HEK293 (cell line): Measurements from ENCODE around the gene C1orf167.

Experiments used
- CTCF ChIA-PET: fragments of 350-600 bp; formaldehyde crosslinking; extraction: SDS; loops from one replicate; lab custom pipeline; 2021; ENCODE audit warnings: antibody characterized with exemption; lab: Yijun Ruan, JAX
- POLR2A ChIA-PET: fragments of 300-600 bp; formaldehyde crosslinking; extraction: SDS; loops from one replicate; lab custom pipeline; 2020; ENCODE audit warnings: antibody characterized with exemption, inconsistent platforms; lab: Yijun Ruan, JAX
- H3K27ac ChIP-seq: fragments of 200-500 bp; sonication (Bioruptor generic); 2 replicates; pipeline ENCODE4 v1.5.1; 2014; ENCODE audit warnings: low read depth, low read length, control low read depth, inconsistent platforms; ENCODE audit errors: extremely low read depth
- H3K36me3 ChIP-seq, 2 experiments: fragments of 200-500 bp in 1 of 2; sonication (Bioruptor generic) in 1 of 2; 1 replicate in 1 of 2; 2 replicates in 1 of 2; pipeline ENCODE4 v1.5.1; 2014 to 2017; ENCODE audit warnings: inconsistent platforms in 2 of 2, low read length in 2 of 2; ENCODE audit not compliant: control insufficient read depth in 2 of 2, insufficient read depth in 1 of 2
- H3K4me1 ChIP-seq: fragments of 200-500 bp; sonication (Bioruptor generic); 2 replicates; pipeline ENCODE4 v1.5.1; 2014; ENCODE audit warnings: mild to moderate bottlenecking, low read length, inconsistent platforms; ENCODE audit not compliant: control insufficient read depth, insufficient read depth
- H3K4me3 ChIP-seq: 2 replicates; pipeline ENCODE4 v1.5.1; 2011; ENCODE audit warnings: low read depth, mild to moderate bottlenecking, control low read depth, low read length, moderate library complexity
- H3K9me3 ChIP-seq: fragments of 200-500 bp; sonication (Bioruptor generic); 2 replicates; pipeline ENCODE4 v1.5.1; 2014; ENCODE audit warnings: low read depth, low read length, inconsistent platforms; ENCODE audit not compliant: control insufficient read depth, insufficient read depth
- GLIS1 ChIP-seq: fragments of 450-650 bp; formaldehyde crosslinking; IDR thresholded peaks from 2 replicates; pipeline ENCODE4 v1.5.1; 2016; ENCODE audit warnings: missing biosample characterization, missing genetic modification characterization
- MEIS1 ChIP-seq: sonication (generic); formaldehyde crosslinking; IDR thresholded peaks from 2 replicates; pipeline ENCODE4 v1.8.1; 2022; ENCODE audit warnings: missing genetic modification reagents, mild to moderate bottlenecking, borderline replicate concordance
- SP3 ChIP-seq: fragments of 450-650 bp; formaldehyde crosslinking; IDR thresholded peaks from 2 replicates; pipeline ENCODE4 v1.5.1; 2016; ENCODE audit warnings: missing biosample characterization, missing genetic modification characterization
- ZFP69B ChIP-seq: fragments of 450-650 bp; formaldehyde crosslinking; IDR thresholded peaks from 2 replicates; pipeline ENCODE4 v1.5.1; 2016; ENCODE audit warnings: missing biosample characterization, missing genetic modification characterization
- ZNF112 ChIP-seq: fragments of 450-650 bp; formaldehyde crosslinking; IDR thresholded peaks from 2 replicates; pipeline ENCODE4 v1.5.0; 2017; ENCODE audit warnings: missing biosample characterization, missing genetic modification characterization
- ZNF169 ChIP-seq: fragments of 450-650 bp; formaldehyde crosslinking; IDR thresholded peaks from 2 replicates; pipeline ENCODE4 v1.5.1; 2016; ENCODE audit warnings: missing biosample characterization, missing genetic modification characterization
- ZNF184 ChIP-seq: fragments of 450-650 bp; IDR thresholded peaks from 2 replicates; pipeline ENCODE4 v1.5.1; 2018; ENCODE audit warnings: missing biosample characterization, mild to moderate bottlenecking, missing genetic modification characterization
- ZNF266 ChIP-seq: fragments of 450-650 bp; formaldehyde crosslinking; IDR thresholded peaks from 2 replicates; pipeline ENCODE4 v1.5.1; 2016; ENCODE audit warnings: missing biosample characterization, missing genetic modification characterization, low read depth
- ZNF324 ChIP-seq: fragments of 450-650 bp; formaldehyde crosslinking; IDR thresholded peaks from 2 replicates; pipeline ENCODE4 v1.5.1; 2016; ENCODE audit warnings: missing biosample characterization, missing genetic modification characterization
- ZNF335 ChIP-seq: fragments of 450-650 bp; formaldehyde crosslinking; conservative IDR thresholded peaks from 2 replicates; pipeline ENCODE4 v1.5.1; 2016; ENCODE audit warnings: missing biosample characterization, missing genetic modification characterization
- ZNF362 ChIP-seq: fragments of 450-650 bp; formaldehyde crosslinking; IDR thresholded peaks from 2 replicates; pipeline ENCODE4 v1.5.1; 2016; ENCODE audit warnings: missing biosample characterization, missing genetic modification characterization
- ZNF366 ChIP-seq: fragments of 450-650 bp; formaldehyde crosslinking; conservative IDR thresholded peaks from 2 replicates; pipeline ENCODE4 v1.5.1; 2016; ENCODE audit warnings: missing biosample characterization, missing genetic modification characterization
- ZNF510 ChIP-seq: fragments of 450-650 bp; formaldehyde crosslinking; IDR thresholded peaks from 2 replicates; pipeline ENCODE4 v1.5.1; 2018; ENCODE audit warnings: mild to moderate bottlenecking, missing genetic modification characterization, missing biosample characterization; ENCODE audit not compliant: insufficient replicate concordance
- ZNF596 ChIP-seq: fragments of 450-650 bp; IDR thresholded peaks from 2 replicates; pipeline ENCODE4 v1.5.0; 2018; ENCODE audit warnings: missing biosample characterization, mild to moderate bottlenecking, missing genetic modification characterization, moderate library complexity
- ZNF621 ChIP-seq: fragments of 450-650 bp; formaldehyde crosslinking; IDR thresholded peaks from 2 replicates; pipeline ENCODE4 v1.5.1; 2017; ENCODE audit warnings: missing biosample characterization, missing genetic modification characterization
- ZNF624 ChIP-seq: fragments of 450-650 bp; formaldehyde crosslinking; IDR thresholded peaks from 2 replicates; pipeline ENCODE4 v1.5.1; 2017; ENCODE audit warnings: missing biosample characterization, missing genetic modification characterization
- ZNF658 ChIP-seq: fragments of 450-650 bp; formaldehyde crosslinking; IDR thresholded peaks from 2 replicates; pipeline ENCODE4; 2016; ENCODE audit warnings: missing biosample characterization, missing genetic modification characterization
- ZNF707 ChIP-seq: fragments of 450-650 bp; formaldehyde crosslinking; IDR thresholded peaks from 2 replicates; pipeline ENCODE4 v1.5.1; 2016; ENCODE audit warnings: missing biosample characterization, missing genetic modification characterization
- ZSCAN16 ChIP-seq: fragments of 450-650 bp; formaldehyde crosslinking; IDR thresholded peaks from 2 replicates; pipeline ENCODE4 v1.5.1; 2016; ENCODE audit warnings: missing biosample characterization, missing genetic modification characterization
- TF ChIP-seq, protein P1 (sequence below): fragments of 450-650 bp; formaldehyde crosslinking; IDR thresholded peaks from 2 replicates; pipeline ENCODE4 v1.5.1; 2016; ENCODE audit warnings: missing biosample characterization, missing genetic modification characterization
- TF ChIP-seq, protein P2 (sequence below): fragments of 450-650 bp; formaldehyde crosslinking; IDR thresholded peaks from 2 replicates; pipeline ENCODE4 v1.5.1; 2017; ENCODE audit warnings: missing biosample characterization, missing genetic modification characterization

Gene C1orf167

DNA sequence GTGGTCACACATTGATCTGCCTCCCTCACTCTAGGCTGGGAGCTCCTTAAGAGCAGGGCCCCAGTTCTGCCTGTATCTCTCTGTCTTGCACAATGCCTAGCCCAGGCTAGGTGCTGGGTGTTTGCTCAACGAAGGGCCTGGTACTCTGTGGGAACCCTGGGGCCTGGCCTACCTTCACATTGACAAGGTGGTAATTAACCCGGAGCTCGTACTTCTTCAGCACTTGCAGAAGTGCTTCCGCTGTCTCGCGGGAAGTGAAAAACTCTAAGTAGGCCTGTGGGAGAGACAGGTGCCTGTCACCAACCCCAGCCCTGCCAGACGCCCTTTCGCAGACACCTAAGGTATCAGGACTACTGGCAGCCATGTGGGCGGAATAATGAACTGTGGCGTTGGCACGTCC is 30.1 kb downstream of the C1orf167 start:
- POLR2A ChIA-PET: interaction anchor here (1.2 to 1.3 kb wide), 2 partner anchors 11 to 14 kb away, joined by 4 to 5 read pairs; partner anchors contain the start of genes CLCN6 and MTHFR
- no peak overlapping the region for H3K27ac ChIP-seq
- TF ChIP-seq ZNF324 (tag by site-specific recombination): no peak
- TF ChIP-seq, protein P1, sequence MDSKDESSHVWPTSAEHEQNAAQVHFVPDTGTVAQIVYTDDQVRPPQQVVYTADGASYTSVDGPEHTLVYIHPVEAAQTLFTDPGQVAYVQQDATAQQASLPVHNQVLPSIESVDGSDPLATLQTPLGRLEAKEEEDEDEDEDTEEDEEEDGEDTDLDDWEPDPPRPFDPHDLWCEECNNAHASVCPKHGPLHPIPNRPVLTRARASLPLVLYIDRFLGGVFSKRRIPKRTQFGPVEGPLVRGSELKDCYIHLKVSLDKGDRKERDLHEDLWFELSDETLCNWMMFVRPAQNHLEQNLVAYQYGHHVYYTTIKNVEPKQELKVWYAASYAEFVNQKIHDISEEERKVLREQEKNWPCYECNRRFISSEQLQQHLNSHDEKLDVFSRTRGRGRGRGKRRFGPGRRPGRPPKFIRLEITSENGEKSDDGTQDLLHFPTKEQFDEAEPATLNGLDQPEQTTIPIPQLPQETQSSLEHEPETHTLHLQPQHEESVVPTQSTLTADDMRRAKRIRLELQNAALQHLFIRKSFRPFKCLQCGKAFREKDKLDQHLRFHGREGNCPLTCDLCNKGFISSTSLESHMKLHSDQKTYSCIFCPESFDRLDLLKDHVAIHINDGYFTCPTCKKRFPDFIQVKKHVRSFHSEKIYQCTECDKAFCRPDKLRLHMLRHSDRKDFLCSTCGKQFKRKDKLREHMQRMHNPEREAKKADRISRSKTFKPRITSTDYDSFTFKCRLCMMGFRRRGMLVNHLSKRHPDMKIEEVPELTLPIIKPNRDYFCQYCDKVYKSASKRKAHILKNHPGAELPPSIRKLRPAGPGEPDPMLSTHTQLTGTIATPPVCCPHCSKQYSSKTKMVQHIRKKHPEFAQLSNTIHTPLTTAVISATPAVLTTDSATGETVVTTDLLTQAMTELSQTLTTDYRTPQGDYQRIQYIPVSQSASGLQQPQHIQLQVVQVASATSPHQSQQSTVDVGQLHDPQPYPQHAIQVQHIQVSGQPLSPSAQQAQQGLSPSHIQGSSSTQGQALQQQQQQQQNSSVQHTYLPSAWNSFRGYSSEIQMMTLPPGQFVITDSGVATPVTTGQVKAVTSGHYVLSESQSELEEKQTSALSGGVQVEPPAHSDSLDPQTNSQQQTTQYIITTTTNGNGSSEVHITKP (tag by site-specific recombination): no peak
- no peak for TF ChIP-seq ZNF362 (tag by site-specific recombination)
- TF ChIP-seq ZNF707 (tag by site-specific recombination): no peak
- no peak for TF ChIP-seq GLIS1
- TF ChIP-seq ZNF169 (tag by site-specific recombination): no peak
- TF ChIP-seq ZNF624 (tag by site-specific recombination): no peak
- no peak for TF ChIP-seq ZNF658 (tag by site-specific recombination)
- TF ChIP-seq ZSCAN16: no peak
- TF ChIP-seq, protein P2, sequence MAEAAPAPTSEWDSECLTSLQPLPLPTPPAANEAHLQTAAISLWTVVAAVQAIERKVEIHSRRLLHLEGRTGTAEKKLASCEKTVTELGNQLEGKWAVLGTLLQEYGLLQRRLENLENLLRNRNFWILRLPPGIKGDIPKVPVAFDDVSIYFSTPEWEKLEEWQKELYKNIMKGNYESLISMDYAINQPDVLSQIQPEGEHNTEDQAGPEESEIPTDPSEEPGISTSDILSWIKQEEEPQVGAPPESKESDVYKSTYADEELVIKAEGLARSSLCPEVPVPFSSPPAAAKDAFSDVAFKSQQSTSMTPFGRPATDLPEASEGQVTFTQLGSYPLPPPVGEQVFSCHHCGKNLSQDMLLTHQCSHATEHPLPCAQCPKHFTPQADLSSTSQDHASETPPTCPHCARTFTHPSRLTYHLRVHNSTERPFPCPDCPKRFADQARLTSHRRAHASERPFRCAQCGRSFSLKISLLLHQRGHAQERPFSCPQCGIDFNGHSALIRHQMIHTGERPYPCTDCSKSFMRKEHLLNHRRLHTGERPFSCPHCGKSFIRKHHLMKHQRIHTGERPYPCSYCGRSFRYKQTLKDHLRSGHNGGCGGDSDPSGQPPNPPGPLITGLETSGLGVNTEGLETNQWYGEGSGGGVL (tag by site-specific recombination): no peak
- no peak for TF ChIP-seq ZNF621 (tag by site-specific recombination)
- no peak for TF ChIP-seq ZFP69B (tag by site-specific recombination)
- TF ChIP-seq ZNF112 (tag by site-specific recombination): no peak
- no peak for TF ChIP-seq ZNF266 (tag by site-specific recombination)
- no peak for TF ChIP-seq ZNF366 (tag by site-specific recombination)
- TF ChIP-seq SP3: no peak
- TF ChIP-seq ZNF184 (tag by site-specific recombination): no peak
- TF ChIP-seq ZNF335 (tag by site-specific recombination): no peak
- TF ChIP-seq MEIS1 (CRISPR knock-in tag): no peak
- no peak for TF ChIP-seq ZNF510
- TF ChIP-seq, all 188 proteins: peak for 0
- H3K4me1 ChIP-seq: no peaks in the 10 kb centered on the region
- H3K4me3 ChIP-seq: no peak overlapping the region
- H3K36me3 ChIP-seq: peaks cover 0 to 63% of the 10 kb centered on the region in 2 experiments; a peak in 1 of 3 replicates
- CTCF ChIA-PET: no interaction called here
- H3K9me3 ChIP-seq: no peaks in the 10 kb centered on the region

GRCh38 chr1:11793819-11794218 is 31.8 kb downstream of the C1orf167 start:
- H3K4me1 ChIP-seq: no peaks in the 10 kb centered on the region
- POLR2A ChIA-PET: interaction anchor here (1.4 kb wide), 1 partner anchor 9 kb away, joined by 6 read pairs; no protein-coding TSS in a partner anchor
- no peaks in the 10 kb centered on the region for H3K9me3 ChIP-seq
- no peak for TF ChIP-seq ZNF596 (tag by site-specific recombination)
- CTCF ChIA-PET: interaction anchor here (0.6 to 1.3 kb wide), 2 partner anchors 9 to 140 kb away, joined by 3 to 5 read pairs; no protein-coding TSS in a partner anchor
- H3K27ac ChIP-seq: no peak overlapping the region
- peaks cover 0 to 70% of the 10 kb centered on the region in 2 experiments; a peak in 1 of 3 replicates for H3K36me3 ChIP-seq
- no peak overlapping the region for H3K4me3 ChIP-seq
